ENCODE results near the gene PCDH1.

Gene PCDH1

DNA sequence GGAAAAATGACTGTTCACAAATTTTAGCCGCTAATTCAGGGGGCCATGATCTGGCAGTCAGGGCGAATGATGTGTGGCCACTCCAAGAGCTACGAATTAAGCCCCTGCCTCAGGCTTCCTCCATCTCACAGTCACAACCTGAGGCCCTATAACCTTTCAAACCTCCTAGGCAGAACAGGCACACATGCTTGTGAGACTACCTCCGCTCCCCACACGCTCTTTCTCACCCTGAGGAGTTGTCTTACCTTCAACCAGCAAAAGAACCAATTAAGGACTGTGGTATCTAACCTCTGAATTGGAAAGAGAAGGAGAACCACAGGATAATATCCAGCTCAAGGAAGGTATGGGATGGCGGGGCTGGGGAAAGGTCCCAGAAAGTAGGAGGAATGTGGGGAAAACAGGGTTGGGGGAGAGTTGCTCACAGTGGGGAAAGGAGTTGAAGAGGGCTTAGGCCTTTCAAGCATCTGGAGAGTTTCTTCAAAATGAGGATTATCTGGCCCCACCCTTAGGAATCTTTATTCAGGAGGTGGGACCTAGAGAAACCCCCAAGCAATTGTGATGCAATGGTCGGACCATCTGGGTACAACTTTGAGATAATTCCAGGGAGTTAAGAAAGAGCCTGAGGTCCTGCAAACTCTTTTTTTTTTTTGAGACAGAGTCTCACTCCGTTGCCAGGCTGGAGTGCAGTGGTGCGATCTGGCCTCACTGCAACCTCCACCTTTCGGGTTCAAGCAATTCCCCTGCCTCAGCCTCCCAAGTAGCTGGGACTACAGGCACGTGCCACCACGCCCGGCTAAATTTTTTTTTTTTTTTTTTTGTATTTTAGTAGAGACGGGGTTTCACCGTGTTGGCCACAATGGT, 5.5 kb downstream of the PCDH1 start:
- no peak for DNase-seq

DNA sequence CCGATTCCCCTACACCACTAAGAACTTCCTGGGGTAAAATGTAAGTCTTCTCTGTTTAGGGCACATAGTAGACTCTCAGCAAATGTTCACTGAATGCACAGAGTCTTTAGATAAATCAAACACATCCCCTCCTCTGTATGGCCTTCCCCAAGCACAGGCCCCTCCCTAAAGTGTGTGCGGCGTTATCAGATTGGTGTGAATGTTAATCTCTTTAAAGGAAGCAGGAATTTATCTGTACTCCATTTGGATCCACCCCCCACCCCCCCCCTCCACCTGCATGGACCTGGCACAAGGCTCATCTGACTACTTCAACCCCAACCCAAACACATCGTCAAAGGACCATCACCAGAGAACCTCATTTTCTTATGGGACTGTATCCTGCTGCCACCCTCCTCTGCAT, 6.3 kb downstream of the PCDH1 start:
- no peak for DNase-seq

DNA sequence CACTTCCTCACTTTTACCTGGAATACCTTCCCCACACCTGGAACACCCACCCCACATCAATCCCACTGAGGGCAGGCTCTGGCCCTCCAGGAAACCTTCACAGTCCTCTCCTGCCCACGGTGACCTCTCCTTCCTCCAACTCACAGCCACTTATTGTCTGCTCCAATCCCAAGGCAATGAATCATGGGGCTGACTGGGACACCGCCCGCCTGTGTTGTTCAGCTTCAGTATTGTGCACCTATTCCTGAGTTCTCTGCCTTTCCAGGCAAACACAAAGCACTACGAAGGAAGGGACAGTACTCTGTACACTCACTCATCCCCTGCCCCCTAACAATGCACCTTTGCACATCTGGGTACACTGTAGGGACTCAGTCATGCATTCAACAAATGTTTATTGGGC, 7.3 kb downstream of the PCDH1 start:
- no peak for DNase-seq

DNA sequence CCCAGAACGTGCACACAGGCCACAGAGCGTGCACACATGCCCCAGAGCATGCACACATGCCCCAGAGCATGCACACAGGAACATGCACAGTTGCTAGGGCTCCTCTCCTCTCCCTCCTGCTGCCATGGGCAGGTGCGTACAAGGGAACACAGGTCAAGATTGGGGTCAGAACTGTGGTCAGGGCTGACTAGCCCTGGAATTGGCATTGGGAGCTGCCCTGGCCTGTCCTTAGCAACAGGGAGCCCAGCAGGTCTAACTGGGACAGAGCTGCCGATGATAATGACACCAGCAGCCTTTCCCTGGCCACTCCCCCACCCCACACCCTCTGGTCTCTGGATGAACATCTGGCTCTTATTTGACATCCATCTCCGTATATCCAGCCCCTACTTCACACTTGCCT, 8.0 kb downstream of the PCDH1 start:
- no peak for DNase-seq

DNA sequence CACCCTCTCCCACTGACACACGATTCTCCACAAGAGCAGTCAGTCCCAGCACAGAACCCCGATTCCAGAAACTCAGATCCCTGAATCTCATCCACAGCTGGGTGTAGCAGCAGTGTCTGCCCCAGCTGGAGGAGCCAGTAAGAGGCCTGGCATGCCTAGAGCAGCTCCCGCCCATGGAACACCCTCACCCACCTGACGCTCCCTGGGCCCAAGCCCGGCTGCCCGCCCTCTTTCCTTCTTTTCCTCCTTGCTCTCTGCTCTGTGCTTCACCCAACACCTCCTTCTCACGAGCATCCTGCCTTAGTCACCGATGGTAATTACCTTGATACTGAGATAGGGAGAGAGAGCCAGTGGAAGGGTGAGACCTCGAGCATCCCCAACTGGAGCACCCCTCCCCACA, 8.7 kb downstream of the PCDH1 start:
- DNase-seq, result no peak

DNA sequence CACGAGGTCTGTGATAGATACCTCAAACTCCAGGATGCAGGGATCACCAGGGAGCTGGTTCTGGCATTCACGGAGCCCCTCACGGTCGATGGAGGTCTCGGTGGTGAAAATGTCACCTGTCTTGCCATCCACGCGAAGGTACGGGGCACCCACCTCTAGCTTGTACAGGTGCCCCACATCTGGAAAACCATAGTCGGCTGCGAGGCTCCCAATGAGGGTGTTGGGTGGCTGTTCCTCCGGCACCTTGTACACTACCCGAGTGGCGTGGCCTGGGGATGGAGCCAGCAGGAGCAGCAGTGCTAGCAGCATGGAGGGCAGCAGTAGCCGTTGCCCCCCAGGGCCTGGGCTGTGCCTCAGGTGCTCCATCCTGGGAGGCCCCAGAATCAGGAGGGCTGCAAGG, 9.2 kb downstream of the PCDH1 start:
- no peak for DNase-seq

DNA sequence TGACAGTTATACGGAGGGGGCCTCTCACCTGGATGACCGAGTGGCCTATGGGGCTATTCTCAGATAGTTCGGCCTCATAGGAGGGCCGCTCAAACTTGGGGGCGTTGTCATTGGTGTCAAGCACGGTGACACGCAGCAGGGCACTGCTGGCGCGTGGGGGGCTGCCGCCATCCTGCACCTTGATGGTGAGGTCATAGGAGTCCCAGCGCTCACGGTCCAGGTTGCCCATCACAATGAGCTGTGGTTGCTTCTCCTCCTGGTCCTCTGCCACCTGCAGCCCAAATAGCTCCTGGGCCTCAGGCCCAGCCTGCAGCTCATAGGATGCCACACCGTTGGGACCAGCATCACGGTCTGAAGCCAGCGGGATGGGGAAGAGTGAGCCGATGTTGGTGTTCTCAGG, 9.7 kb downstream of the PCDH1 start:
- DNase-seq, result no peak

DNA sequence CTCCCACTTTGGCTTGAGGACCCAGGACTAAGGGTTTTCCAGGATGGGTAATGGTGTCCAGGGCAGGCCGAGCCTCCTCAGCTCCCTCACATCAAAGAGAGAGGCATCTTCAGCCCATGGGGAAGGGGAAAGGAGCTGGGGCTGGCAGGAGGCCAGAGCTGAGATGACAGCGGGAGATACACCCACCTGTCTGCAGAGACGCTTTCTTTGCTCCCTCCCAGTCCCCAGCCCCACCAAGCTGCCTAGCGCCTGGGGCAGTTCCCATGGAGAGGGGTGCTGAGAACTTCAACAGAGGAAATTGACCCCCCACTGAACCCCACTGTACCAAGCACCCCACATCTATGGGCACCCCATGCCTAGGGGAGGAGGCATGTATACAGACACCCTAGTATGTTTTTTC, 10.6 kb downstream of the PCDH1 start:
- no peak for DNase-seq

DNA sequence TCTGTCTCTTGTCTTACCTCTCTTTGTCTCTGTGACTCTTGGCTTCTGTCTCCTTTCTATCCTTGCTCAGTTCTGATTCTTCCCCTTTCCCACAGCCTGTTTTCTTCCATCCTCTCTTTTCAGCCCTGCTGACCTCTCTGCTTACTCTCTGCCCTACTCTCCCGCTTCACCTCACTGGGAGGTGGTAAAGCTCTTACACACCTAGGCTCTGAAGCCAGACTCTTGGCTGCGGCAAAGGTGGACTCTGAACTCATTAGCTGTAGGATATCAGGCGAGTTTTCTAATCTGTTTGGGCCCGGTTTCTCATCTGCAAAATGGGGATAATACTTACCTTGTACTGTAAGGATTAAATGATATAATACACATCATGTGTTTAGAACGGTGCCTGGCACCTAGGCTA, 11.1 kb downstream of the PCDH1 start:
- no peak for DNase-seq

DNA sequence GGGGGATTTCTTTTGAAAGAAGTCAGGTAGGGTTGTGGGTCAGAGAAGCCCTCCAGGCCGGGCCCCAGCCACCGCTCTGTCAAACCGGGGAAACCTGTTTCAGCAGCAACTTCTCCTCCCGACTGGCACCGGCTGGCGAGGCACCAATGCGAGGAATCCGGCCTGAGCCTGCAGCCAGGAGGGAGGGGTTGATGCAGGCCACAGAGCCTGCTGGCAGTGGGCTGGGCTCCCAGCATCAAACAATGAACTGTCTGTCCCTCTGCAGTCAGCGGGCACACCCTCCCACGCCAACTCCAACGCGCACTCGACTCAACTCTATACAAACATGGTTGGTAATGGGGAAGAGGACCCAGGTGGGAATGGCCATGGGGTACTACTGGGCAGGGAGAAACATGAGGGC, 12.1 kb downstream of the PCDH1 start:
- DNase-seq, result no peak

DNA sequence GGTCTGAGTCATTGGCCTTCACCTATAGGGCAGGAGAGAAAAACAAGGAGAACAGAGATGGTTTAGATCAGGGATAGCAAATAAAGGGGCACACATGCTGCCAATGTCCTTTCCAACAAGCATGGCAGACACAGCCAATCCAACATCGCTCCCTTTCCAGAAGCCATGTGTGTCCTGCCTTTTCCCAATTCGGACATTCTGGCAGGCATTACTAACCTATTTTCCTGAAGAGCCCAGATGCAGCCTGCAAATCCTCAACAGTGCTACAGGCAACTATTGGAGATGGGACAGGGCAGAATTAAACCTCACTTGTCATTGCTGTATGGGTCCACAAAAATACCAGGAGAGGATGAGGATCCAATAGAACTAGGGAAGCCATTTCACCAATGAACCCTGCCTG, 12.8 kb downstream of the PCDH1 start:
- DNase-seq, result no peak

DNA sequence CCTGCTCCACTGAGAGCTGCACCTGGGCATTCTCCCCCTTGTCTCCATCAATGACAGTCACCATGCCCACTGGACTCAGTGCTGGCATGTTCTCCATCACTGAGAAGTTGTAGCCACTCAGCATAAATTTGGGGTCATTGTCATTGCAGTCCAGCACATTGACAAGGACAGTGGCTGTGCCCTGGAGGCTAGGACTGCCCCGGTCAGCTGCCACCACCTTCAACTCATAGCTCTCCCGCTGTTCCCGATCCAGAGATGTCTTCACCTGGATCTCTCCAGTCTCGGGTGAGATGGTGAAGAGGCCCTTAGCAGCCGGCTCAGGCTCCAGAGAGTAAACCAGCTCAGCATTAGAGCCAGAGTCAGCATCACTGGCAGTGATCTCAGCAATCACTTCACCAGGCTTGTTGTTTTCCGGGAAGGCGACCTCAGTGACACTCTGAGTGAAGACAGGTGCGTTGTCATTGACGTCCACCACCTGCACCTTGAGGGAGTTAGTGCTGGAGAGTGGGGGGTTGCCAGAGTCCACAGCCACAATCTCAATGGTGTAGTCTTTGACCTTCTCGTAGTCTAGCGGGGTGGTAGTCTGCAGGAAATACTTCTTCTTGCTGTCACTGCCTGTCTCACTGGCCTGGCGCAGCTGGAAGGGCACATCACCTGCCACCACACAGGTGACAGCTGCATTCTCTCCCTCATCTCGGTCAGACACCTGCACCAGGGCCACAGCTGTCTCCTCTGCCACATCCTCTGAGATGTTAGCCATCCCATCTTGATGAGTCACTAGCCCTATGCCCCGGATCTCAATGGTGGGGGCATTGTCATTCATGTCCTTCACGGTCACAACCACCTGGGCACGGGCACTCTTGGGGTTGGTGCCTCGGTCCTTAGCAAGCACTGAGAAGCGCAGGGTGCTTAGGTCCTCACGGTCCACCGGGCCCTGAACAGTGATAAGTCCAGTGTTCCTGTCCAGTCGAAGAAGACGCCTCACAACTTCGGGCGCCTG, 13.5 kb downstream of the PCDH1 start:
- no peak for DNase-seq

DNA sequence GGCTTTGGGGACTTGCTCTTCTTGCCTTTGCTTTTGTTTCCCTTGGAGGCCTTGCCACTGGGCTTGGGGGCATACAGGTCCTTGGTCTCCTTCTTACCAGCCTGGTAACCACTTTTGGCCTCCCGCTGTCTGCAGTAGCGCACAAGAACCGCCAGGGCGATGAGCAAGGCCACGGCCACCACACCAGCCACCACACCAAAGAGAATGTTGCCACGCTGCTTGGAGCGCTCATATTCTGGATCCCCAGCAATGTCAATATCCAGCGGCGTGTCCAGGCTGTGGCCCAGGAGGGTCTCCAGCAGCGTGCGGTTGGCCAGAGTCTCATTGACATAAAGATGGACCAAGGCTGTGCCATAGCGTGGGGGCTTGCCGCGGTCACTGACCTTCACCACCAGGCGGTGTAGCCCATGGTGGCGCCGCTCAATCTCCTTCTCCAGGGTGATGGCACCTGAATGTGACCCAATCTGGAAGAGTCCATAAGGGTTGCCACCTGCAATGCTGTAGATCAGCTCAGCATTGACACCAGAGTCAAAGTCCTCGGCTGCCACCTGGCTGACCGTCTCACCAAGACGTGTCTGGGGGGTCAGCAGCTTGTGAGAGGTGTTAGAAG, 14.5 kb downstream of the PCDH1 start:
- DNase-seq, result no peak

DNA sequence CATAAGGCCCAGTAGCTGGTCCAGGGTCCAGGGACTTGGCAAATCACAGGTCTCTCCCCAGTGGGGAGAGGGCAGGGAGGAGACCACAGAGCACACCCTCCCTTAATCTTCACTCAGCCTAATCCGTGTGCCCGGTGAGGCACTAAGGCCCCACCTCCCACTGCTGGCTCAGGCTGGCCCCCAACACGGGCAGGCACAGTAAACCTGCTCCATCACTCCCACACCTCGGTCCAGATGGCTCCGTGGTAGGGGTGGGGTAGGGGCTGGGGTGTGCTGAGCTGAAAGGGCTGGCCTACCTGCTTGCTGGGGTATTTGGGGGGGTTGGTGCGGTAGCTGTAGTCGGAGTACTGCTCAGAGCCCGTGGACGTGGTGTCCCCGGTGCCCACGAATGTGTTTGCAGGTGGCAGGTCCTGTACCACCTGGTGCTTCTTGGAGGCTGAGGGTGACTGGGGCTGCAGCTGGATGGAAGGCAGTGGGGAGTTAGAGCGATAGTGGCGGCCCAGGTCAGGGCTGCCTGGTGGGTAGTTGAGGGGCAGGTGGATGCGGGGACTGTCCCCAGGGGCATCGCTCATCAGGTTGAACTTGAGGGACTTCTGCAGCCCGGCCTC, 15.2 kb downstream of the PCDH1 start:
- no peak for DNase-seq

DNA sequence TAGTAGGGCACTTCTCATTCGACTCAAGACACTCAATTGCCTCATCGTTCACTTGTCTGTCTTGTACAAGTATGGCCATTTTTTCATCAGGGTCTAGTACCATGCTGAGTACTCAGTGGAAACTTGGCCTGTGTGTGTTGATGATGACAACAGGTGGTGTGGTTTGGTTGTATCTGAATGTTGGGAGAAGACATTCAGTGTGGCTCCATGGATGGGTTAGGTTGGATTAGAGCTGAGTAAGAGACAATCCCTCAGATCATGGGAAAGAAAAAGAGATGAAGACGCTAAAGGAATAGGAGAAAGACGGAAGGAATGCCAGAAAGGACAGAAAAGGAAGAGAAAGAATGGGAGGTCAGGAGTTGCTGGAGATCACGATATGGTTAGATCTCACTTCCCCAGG, 17.0 kb downstream of the PCDH1 start:
- DNase-seq, result no peak

DNA sequence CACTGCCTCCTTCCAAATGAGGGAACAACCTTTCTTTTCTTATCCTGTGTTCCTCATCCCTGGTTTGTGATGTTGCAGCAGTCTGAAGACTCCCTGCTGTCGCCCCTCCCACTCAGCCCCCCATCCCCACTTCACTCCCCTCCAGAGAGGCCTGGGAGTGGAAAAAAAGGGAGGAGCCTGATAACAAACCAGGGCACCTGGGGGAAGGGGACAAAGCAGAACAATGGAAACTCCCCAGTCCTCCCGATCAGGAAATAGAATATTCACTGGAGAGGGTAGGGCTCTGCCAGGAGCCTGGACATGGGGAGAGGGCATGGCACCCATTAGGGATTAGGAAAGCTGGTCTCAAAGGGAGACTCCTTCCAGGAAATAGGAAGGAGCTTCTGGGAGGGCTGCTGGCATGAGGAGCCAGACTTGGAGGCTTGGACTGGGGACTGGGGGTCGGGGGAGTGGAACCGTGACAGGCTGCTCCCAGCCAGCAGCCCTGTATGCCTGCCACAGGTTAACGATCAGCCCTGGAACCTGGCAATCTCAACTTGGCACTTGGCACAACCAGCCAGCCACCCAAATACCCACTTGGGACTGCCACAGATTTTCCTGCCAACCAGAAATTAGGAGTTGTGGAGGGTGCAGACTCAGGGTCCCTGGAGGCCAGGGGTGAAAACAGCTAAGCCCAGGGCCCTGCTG, 20.0 kb downstream of the PCDH1 start:
- DNase-seq, result no peak

DNA sequence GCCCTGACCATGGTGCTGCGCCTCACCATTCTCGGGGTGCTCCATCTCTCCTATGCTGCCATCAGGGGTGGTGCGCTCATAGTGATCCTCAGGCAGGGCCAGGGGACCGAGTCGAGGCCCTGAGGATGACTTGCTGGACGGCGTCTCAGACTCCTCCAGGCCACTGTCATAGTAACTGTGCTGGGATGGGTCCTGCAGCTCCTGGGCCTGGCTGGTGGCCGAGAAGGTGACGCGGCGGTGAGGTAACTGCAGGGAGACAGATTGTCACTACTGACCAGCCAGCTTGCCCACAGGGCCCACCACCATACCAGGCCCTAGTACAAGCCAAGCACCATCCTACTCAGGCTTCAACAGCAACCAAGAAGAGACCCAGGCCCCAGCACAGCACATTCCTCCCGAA, 21.0 kb downstream of the PCDH1 start:
- DNase-seq, result peak; percentile 13

DNA sequence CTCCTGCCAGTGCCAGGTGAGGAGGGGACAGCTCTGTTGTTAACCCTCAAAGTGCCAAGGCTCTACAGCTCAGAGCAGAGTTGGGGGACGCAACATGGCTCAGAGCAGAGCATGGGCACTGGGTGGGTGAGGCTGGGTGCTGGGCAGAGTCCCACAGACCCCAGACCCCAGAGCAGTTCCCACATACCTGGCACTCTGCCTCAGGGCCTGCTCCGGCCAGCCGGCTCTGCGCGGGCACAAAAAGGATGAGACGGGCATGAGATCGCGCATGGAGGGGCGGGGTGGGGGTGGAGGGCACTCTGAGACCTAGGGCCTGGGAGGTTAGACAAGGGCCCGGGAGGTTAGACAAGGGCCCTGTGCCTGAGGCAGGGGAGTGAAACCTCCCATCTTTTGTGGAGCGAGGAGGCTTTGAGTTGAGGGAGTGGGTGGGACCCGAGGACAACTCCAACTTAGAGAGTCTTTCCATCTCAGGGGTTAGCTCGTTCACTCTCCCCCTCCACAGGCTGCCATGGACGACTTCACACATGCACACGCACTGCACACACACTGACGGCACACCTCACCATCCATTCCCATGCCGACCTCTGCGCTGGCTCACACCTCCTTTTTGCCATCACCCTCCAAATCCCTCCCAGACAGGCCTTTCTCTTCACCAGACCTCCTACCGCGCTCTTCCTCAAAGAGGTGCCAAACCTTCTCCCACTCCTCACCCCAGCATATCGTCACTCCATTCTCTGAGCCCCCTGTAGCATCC, 22.0 kb downstream of the PCDH1 start:
- no peak for DNase-seq

DNA sequence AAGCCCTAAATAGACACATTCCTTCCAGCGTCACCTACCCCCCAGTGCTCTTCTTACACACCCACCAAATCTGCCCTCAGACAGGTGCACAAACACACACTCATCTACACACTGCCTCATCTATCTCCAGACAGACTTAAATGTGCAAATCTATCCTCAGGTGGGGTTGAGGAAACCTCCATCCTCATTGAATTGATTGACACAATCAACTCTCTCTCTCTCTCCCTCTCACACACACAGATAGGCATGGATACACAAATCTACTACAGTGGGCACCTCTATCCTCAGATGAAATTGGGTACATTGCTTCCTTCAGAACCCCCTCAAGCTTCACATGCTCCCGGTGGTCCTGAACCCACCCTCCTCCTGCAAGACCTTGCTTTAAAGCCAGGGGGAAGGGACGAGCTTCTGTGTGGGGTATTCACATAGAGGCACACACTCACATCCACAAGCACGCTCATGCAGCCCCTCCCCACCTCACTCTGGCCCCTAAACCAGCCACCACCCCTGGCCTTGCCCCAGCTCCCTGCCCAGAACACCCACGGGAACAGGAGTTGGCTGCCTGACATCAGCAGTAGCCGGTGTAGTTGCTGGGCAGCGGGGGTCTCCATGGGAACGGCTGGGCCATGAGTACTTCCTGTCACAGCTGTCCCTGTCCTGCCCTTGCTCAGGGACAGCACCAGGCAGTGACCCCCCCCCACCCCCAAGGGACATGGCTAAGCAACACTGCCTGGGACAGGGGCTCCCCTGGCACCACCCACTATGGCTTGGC, 22.8 kb downstream of the PCDH1 start:
- DNase-seq, result no peak

DNA sequence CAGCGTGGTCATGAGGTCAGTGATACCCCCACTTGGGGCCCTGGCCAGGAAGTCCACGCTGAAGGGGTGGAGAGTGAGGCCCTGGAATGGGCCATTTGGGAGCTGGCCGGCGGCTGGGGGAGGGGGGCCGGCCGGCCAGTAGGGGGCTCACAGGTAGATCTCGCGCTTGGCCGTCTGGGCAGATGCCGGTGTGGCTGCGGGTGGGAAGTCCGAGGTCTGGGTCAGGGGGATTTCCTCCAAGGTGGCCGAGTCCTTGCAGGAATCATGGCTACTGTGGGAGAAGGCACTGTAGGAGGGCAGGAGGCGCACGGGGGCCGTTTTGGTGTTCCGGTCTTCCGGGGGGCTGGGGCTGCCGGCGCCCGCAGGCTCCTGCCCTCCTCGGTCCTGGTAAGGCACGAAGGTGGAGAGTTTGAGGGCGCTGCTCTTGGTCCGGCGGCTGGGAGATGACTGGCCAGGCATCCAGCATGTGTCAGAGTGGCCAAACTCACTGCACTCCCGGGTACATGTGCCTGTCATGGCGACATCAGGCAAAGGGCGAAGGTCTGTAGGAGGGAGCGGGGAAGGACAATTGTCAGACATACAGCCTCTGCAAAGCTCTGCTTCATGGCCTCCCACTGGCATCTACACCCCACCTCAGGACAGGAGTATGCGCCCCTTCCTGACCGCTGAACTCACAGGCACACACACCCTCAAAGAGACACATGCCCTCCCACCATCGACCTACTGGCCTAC, 24.1 kb downstream of the PCDH1 start:
- no peak for DNase-seq

Measured in 8988T (cell line).